Eye (tissue), 1 donor: ENCODE data around the gene DDX27.
"Not testable (repeated sequence)": the region's sequence is repeated elsewhere in the genome, so short reads cannot be mapped to it uniquely, and the experiment has no call there.

Experiments used
- DNase-seq: peaks from one replicate; pipeline ENCODE4 v3.0.0-alpha.2; 2015

Gene DDX27

GRCh38 chr20:49203746-49204145 lies 15.5 kb upstream of the DDX27 start:
- DNase-seq = no peak

- DNase-seq = no peak
Measured at GRCh38 chr20:49207076-49207475, 12.1 kb upstream of the DDX27 start.

- peak; percentile 46 for DNase-seq
Measured at GRCh38 chr20:49210101-49210756, 9.0 kb upstream of the DDX27 start.

GRCh38 chr20:49210757-49211110 lies 8.5 kb upstream of the DDX27 start:
- DNase-seq = no peak

GRCh38 chr20:49214571-49214970 lies 4.6 kb upstream of the DDX27 start:
- DNase-seq = no peak

GRCh38 chr20:49215232-49215631 lies 4.0 kb upstream of the DDX27 start:
- DNase-seq = no peak

- peak; percentile 98 for DNase-seq
Measured at GRCh38 chr20:49216991-49217578, 2.1 kb upstream of the DDX27 start.

GRCh38 chr20:49218739-49219090 lies 501 bp upstream of the DDX27 start:
- DNase-seq = not testable (repeated sequence)

- DNase-seq = no peak
Measured at GRCh38 chr20:49219924-49220831, 962 bp downstream of the DDX27 start.

- DNase-seq = no peak
Measured at GRCh38 chr20:49225896-49226295, 6.7 kb downstream of the DDX27 start.

GRCh38 chr20:49228676-49229075 lies 9.5 kb downstream of the DDX27 start:
- no peak for DNase-seq

GRCh38 chr20:49229381-49229780 lies 10.2 kb downstream of the DDX27 start:
- no peak for DNase-seq

GRCh38 chr20:49230021-49230420 lies 10.8 kb downstream of the DDX27 start:
- DNase-seq = no peak

GRCh38 chr20:49230561-49231133 lies 11.4 kb downstream of the DDX27 start:
- no peak for DNase-seq

- DNase-seq = no peak
Measured at GRCh38 chr20:49231471-49231870, 12.3 kb downstream of the DDX27 start.

GRCh38 chr20:49233226-49233625 lies 14.0 kb downstream of the DDX27 start:
- DNase-seq = no peak

GRCh38 chr20:49234831-49235230 lies 15.6 kb downstream of the DDX27 start:
- no peak for DNase-seq

- DNase-seq = no peak
Measured at GRCh38 chr20:49236301-49236700, 17.1 kb downstream of the DDX27 start.

GRCh38 chr20:49237531-49237930 lies 18.3 kb downstream of the DDX27 start:
- no peak for DNase-seq

GRCh38 chr20:49245921-49246740 lies 26.9 kb downstream of the DDX27 start:
- peak; percentile 67 for DNase-seq

- no peak for DNase-seq
Measured at GRCh38 chr20:49247169-49247723, 28.0 kb downstream of the DDX27 start.

- no peak for DNase-seq
Measured at GRCh38 chr20:49247792-49248191, 28.6 kb downstream of the DDX27 start.
